Mucosa of descending colon (tissue), 3 donors: Measurements from ENCODE around the gene NPTX1. TPM values are rescaled to one million over a fixed set of nuclear protein-coding genes. Genes with fewer than 3 reads are reported as not detected.

Source experiments
- ATAC-seq: fragments of 200-7000 bp; cut with Tn5 transposase; one replicate; pipeline ENCODE4 v1.9.1; 2020; ENCODE audit warnings: mild to moderate bottlenecking, moderate library complexity
- DNase-seq, 3 donors: peaks; one replicate each; pipeline ENCODE4 v3.0.0-alpha.2; 2020
- H3K36me3 ChIP-seq: fragments of 200-600 bp; one replicate; pipeline ENCODE4 v1.8.0; 2021; ENCODE audit warnings: low read depth, mild to moderate bottlenecking
- H3K4me1 ChIP-seq: fragments of 200-600 bp; one replicate; pipeline ENCODE4 v1.8.0; 2021; ENCODE audit warnings: low read depth, mild to moderate bottlenecking
- H3K4me3 ChIP-seq: fragments of 200-600 bp; one replicate; pipeline ENCODE4 v1.8.0; 2021; ENCODE audit warnings: mild to moderate bottlenecking
- H3K9me3 ChIP-seq: fragments of 200-600 bp; one replicate; pipeline ENCODE4 v1.8.0; 2021; ENCODE audit warnings: mild to moderate bottlenecking
- intact Hi-C, 2 donors: fragments of 100-400 bp; cut with DNase I in 1 of 2; cut with micrococcal nuclease in 1 of 2; formaldehyde crosslinking; loops; one replicate each; pipeline versions ENCODE4 v1.11.0 to v1.11.1; 2022; cut with DNase I, micrococcal nuclease
- microRNA-seq: library from miRNA; unstranded; fragments of <30 nt; microRNA quantifications from one replicate; pipeline ENCODE4, GENCODE V29; 2019
- total RNA-seq, 3 donors: library from RNA; stranded (reverse); fragmentation: NEBNext Ultra II Directional in 2 of 3; extraction: Animal tissue kit (Norgen Biotek cat#: 25700) in 2 of 3; gene quantifications; one replicate each; pipeline versions ENCODE4 v1.2.1 to v1.2.4, GENCODE V29; 2021 to 2023
- TF ChIP-seq, protein P1 (sequence below): fragments of 200-600 bp; IDR thresholded peaks from one replicate; pipeline ENCODE4 v1.8.0; 2022; ENCODE audit warnings: antibody characterized with exemption, mild to moderate bottlenecking
- donor health status: DM: no; HTN: no; CAD: no; lungs with moderate emphysema.
- donor health status: DM: no; HTN: no; CAD: no.
- donor health status: DM: no; HTN: yes; CAD: no.

NPTX1 gene
- total RNA-seq, 3 donors from 2014 or later, result 0.51 to 95.0 (median 2.0) TPM

DNA sequence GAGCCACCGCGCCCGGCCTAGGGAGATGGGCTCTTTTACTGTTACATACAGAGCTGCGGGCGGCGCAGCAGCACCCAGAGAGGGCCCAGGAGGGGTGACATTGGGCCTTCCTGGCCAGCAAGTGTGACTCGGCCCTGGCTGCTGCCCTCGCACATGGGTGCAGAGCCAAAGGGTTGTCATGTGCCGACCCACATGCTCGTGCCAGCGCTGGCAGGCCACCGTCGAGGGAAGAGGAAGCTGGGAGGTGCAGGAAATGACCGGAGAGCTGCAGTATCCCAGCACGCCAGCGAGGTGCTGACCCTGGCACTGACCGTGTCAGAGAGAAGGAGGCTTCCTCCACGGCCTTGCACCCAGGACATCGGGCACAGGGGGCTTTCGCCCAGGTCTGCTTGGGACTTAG lies 53.4 kb downstream of the NPTX1 start:
- Histone ChIP-seq H3K9me3 (no peaks in the 10 kb centered on the region), H3K4me3 (no peak overlapping the region), H3K36me3 (no peaks in the 10 kb centered on the region), H3K4me1 (no peaks in the 10 kb centered on the region)
- no peak for ATAC-seq
- peak in 1 of 3 donors; percentile 49 for DNase-seq
- TF ChIP-seq, protein P1, sequence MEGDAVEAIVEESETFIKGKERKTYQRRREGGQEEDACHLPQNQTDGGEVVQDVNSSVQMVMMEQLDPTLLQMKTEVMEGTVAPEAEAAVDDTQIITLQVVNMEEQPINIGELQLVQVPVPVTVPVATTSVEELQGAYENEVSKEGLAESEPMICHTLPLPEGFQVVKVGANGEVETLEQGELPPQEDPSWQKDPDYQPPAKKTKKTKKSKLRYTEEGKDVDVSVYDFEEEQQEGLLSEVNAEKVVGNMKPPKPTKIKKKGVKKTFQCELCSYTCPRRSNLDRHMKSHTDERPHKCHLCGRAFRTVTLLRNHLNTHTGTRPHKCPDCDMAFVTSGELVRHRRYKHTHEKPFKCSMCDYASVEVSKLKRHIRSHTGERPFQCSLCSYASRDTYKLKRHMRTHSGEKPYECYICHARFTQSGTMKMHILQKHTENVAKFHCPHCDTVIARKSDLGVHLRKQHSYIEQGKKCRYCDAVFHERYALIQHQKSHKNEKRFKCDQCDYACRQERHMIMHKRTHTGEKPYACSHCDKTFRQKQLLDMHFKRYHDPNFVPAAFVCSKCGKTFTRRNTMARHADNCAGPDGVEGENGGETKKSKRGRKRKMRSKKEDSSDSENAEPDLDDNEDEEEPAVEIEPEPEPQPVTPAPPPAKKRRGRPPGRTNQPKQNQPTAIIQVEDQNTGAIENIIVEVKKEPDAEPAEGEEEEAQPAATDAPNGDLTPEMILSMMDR, result no peak
- intact Hi-C loops, result loop anchor here (10.0 kb wide), 2 partner anchors 152 to 562 kb away; no protein-coding TSS in a partner anchor

DNA sequence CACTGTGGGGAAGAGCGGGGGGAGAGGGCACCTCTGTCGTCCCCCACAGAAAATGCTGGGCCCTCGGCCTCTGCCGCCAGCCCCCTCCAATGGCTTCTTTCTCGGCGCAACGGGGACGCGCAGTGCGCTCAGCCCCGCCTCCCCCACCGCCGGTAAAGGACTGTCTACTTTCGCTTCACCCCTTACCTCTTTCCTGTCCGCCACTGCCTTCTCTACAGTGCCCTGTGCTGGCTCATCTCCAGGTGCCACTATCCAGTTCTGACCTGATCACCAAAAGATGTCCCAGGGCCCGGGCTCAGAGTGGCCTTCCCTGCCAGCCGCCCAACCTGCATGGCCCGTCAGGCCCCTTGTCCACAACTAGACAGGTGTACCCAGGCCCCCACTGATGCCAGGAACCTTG lies 54.1 kb downstream of the NPTX1 start:
- DNase-seq (peak in 1 of 3 donors; percentile 37), ATAC-seq (no peak)
- Histone ChIP-seq H3K4me1 (no peaks in the 10 kb centered on the region), H3K9me3 (no peaks in the 10 kb centered on the region), H3K36me3 (no peaks in the 10 kb centered on the region), H3K4me3 (no peak overlapping the region)
- TF ChIP-seq, protein P1, result no peak
- intact Hi-C loops, result loop anchor here (10.0 kb wide), 2 partner anchors 153 to 563 kb away; no protein-coding TSS in a partner anchor

DNA sequence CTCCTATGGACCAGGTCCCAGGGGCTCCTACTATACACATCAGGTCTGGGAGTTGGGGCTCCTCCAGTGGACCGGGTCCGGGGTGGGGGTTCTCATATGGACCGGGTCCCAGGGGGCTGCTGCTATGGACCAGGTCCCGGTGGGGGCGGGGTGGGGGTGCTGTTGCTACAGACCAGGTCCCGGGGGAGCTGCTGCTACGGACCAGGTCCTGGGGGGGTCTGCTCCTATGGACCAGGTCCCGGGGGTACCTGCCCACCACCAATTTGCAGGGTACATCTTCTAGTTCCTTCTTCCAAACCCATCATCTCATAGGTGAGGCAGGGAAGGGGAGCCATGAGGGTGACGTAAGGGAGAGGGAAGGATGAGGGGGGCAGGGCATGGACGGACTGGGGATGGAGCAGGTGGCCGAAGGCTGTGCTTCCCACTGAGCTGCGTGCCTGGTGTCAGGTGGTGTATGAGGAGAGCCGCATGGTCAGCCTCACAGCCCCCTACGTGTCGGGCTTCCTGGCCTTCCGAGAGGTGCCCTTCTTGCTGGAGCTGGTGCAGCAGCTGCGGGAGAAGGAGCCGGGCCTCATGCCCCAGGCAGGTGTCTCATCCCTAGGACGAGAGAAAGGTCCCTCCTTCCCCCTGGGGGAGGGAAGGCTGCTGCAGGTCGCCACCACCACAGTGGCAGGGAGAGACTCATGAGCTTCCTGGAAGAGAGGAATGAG lies 54.9 kb downstream of the NPTX1 start:
- peak in 1 of 3 donors; percentile 47 for DNase-seq
- TF ChIP-seq, protein P1, result no peak
- Histone ChIP-seq H3K4me3 (no peak overlapping the region), H3K9me3 (no peaks in the 10 kb centered on the region), H3K4me1 (no peaks in the 10 kb centered on the region), H3K36me3 (no peaks in the 10 kb centered on the region)
- intact Hi-C loops, result loop anchor here (10.0 kb wide), 2 partner anchors 153 to 563 kb away; no protein-coding TSS in a partner anchor
- ATAC-seq, result no peak

DNA sequence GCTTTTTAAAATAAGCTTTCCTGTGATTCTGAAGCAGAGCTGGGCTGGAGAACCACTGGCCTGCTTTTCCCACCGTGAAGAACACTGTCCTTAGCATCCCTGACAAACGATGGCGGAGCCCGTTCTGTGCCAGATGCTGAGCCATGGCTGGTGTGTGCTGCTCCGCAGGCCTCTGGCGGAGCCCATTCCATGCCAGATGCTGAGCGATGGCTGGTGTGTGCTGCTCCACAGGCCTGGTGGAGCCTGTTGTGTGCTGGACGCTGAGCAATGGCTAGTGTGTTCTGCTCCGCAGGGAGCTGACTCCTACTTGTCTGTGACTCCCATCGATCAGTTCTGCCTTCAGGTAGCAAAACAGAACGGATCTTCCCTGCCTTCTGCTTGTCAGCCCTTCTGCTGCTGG lies 57.2 kb downstream of the NPTX1 start:
- TF ChIP-seq, protein P1, result no peak
- Histone ChIP-seq H3K4me3 (no peak overlapping the region), H3K4me1 (peaks cover 8% of the 10 kb centered on the region), H3K9me3 (no peaks in the 10 kb centered on the region), H3K36me3 (no peaks in the 10 kb centered on the region)
- ATAC-seq, result no peak
- DNase-seq, result no peak
- intact Hi-C loops, result no loop called here

DNA sequence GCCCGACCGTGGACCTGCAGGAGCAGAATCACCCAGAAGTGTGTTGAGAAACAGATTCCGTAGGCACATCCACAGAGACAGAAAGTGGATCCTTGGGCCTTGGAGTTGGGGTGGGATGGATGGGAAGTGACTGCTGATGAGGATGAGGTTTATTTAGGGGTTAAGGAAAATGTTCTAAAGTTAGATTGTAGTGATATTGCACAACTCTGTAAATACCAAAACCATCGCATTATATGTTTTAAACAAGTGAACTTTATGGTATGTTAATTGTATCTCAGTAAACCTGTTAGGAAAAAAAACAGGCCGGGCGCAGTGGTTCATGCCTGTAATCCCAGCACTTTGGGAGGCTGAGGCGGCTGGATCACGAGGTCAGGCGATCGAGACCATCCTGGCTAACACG lies 57.8 kb downstream of the NPTX1 start:
- H3K36me3 ChIP-seq, result no peaks in the 10 kb centered on the region
- no peaks in the 10 kb centered on the region for H3K9me3 ChIP-seq
- H3K4me3 ChIP-seq, result no peak overlapping the region
- TF ChIP-seq, protein P1, result no peak
- H3K4me1 ChIP-seq, result peaks cover 10% of the 10 kb centered on the region
- ATAC-seq, result no peak
- DNase-seq, result no peak
- intact Hi-C loops, result no loop called here

Small RNA genes within 50 kb of the gene (microRNA-seq; reads per million reads assigned to microRNA genes)
- not detected for gene MIR4730

Other genes starting within 250 kb of the NPTX1 start
- 100 to 1,000 TPM; 135 to 143 (median 136) TPM for gene RNF213, start 215.8 kb downstream of the NPTX1 start, total RNA-seq
- 10 to 100 TPM; 24.1 to 29.7 (median 24.9) TPM for gene ENDOV, start 61.4 kb downstream of the NPTX1 start, total RNA-seq
- 10 to 100 TPM; 30.5 to 44.4 (median 37.2) TPM for gene RPTOR, start 68.2 kb upstream of the NPTX1 start, total RNA-seq